CD14-positive monocyte (primary cell): ENCODE data around the gene SSBP3. TPM values are rescaled to one million over a fixed set of nuclear protein-coding genes. Genes with fewer than 3 reads are reported as not detected.
A peak's percentile ranks its signal among the peaks of the same experiment; 100 is the strongest.

Experiments used
- DNase-seq, 3 donors: peaks; one replicate each; pipeline ENCODE4 v3.0.0-alpha.2; 2011 to 2022
- H2AFZ ChIP-seq: 2 replicates; pipeline ENCODE4 v1.6.0; 2012; ENCODE audit warnings: mild to moderate bottlenecking, low read depth, low read length, inconsistent platforms; ENCODE audit not compliant: insufficient read depth, poor library complexity, severe bottlenecking
- H3K27ac ChIP-seq, 2 donors: 1 replicate in 1 of 2; 2 replicates in 1 of 2; pipeline ENCODE4 v1.5.1; 2012 to 2013; ENCODE audit warnings: low read length in 2 of 2, control low read depth in 1 of 2, inconsistent platforms in 1 of 2, low read depth in 1 of 2, mild to moderate bottlenecking in 1 of 2
- H3K27me3 ChIP-seq, 2 donors: one replicate each; pipeline versions ENCODE4 v1.6.0 to v1.6.1; 2011 to 2013; ENCODE audit warnings: low read length in 2 of 2; ENCODE audit not compliant: control insufficient read depth in 2 of 2, insufficient read depth in 2 of 2
- H3K36me3 ChIP-seq, 2 donors: replicated peaks in 1 of 2; 1 replicate in 1 of 2; 2 replicates in 1 of 2; pipeline versions ENCODE4 v1.5.1 to v1.6.1; 2012 to 2013; ENCODE audit warnings: low read length in 2 of 2, control low read depth in 1 of 2, inconsistent platforms in 1 of 2, mild to moderate bottlenecking in 1 of 2; ENCODE audit not compliant: insufficient read depth in 2 of 2, control insufficient read depth in 1 of 2
- H3K4me1 ChIP-seq, 2 donors: 1 replicate in 1 of 2; 2 replicates in 1 of 2; pipeline versions ENCODE4 v1.5.1 to v1.6.1; 2012 to 2013; ENCODE audit warnings: low read length in 2 of 2, control low read depth in 1 of 2, inconsistent platforms in 1 of 2, mild to moderate bottlenecking in 1 of 2, moderate library complexity in 1 of 2; ENCODE audit not compliant: insufficient read depth in 2 of 2, control insufficient read depth in 1 of 2
- H3K4me2 ChIP-seq: replicated peaks from 2 replicates; pipeline ENCODE3; 2012; ENCODE audit warnings: low read length, moderate library complexity, mild to moderate bottlenecking; ENCODE audit not compliant: poor library complexity, severe bottlenecking; ENCODE audit errors: extremely low read depth
- H3K4me3 ChIP-seq, 3 experiments: fragments of 200-600 bp in 1 of 3; sonication (generic) in 1 of 3; replicated peaks in 1 of 3; 1 replicate in 2 of 3; 2 replicates in 1 of 3; pipeline ENCODE4 v1.5.1; 2011 to 2013; ENCODE audit warnings: low read length in 3 of 3, mild to moderate bottlenecking in 3 of 3, control low read depth in 2 of 3, low read depth in 2 of 3, inconsistent platforms in 1 of 3, moderate library complexity in 1 of 3
- H3K79me2 ChIP-seq: 2 replicates; pipeline ENCODE4 v1.6.0; 2012; ENCODE audit warnings: mild to moderate bottlenecking, control low read depth, inconsistent platforms, low read length, moderate library complexity; ENCODE audit not compliant: insufficient read depth
- H3K9ac ChIP-seq: 2 replicates; pipeline ENCODE4 v1.6.0; 2017; ENCODE audit warnings: low read length, mild to moderate bottlenecking; ENCODE audit not compliant: insufficient read depth, poor library complexity, severe bottlenecking
- H3K9me3 ChIP-seq, 2 donors: replicated peaks in 1 of 2; 1 replicate in 1 of 2; 2 replicates in 1 of 2; pipeline versions ENCODE4 v1.5.1 to v1.6.1; 2012 to 2013; ENCODE audit warnings: low read length in 2 of 2, control low read depth in 1 of 2; ENCODE audit not compliant: control insufficient read depth in 1 of 2, insufficient read depth in 1 of 2
- H4K20me1 ChIP-seq: 2 replicates; pipeline ENCODE4 v1.6.0; 2012; ENCODE audit warnings: mild to moderate bottlenecking, low read length, control low read depth, moderate library complexity; ENCODE audit not compliant: insufficient read depth
- H3K27ac Mint-ChIP-seq, 7 donors: one replicate each; pipeline ENCODE4 v1.8.0; 2020; ENCODE audit warnings: mild to moderate bottlenecking in 7 of 7, mixed read lengths in 7 of 7, moderate library complexity in 6 of 7, inconsistent platforms in 2 of 7
- H3K27me3 Mint-ChIP-seq, 3 donors: one replicate each; pipeline ENCODE4 v1.8.0; 2021 to 2022; ENCODE audit warnings: low read depth in 3 of 3, mild to moderate bottlenecking in 3 of 3, mixed read lengths in 3 of 3, moderate library complexity in 3 of 3, inconsistent platforms in 1 of 3
- H3K36me3 Mint-ChIP-seq, 2 donors: one replicate each; pipeline ENCODE4 v1.8.0; 2020; ENCODE audit warnings: mixed read lengths in 2 of 2, inconsistent platforms in 1 of 2, mild to moderate bottlenecking in 1 of 2
- H3K4me1 Mint-ChIP-seq: one replicate; pipeline ENCODE4 v1.8.0; 2020; ENCODE audit warnings: mild to moderate bottlenecking, mixed read lengths
- H3K4me3 Mint-ChIP-seq, 2 donors: one replicate each; pipeline ENCODE4 v1.8.0; 2020; ENCODE audit warnings: mild to moderate bottlenecking in 2 of 2, mixed read lengths in 2 of 2, moderate library complexity in 1 of 2
- H3K9me3 Mint-ChIP-seq, 7 donors: one replicate each; pipeline ENCODE4 v1.8.0; 2020 to 2022; ENCODE audit warnings: mixed read lengths in 7 of 7, mild to moderate bottlenecking in 6 of 7, moderate library complexity in 6 of 7, inconsistent platforms in 2 of 7
- CTCF ChIP-seq: fragments of 200-600 bp; IDR thresholded peaks from one replicate; pipeline ENCODE4 v1.8.0; 2022; ENCODE audit warnings: antibody characterized with exemption, mild to moderate bottlenecking
- WGBS: methylation state at CpG from one replicate; pipeline ENCODE4 v1.1.5; 2013; ENCODE audit warnings: missing lambda C conversion rate; ENCODE audit not compliant: insufficient coverage; 5-methylcytosine and 5-hydroxymethylcytosine counted together
- intact Hi-C, 2 donors: fragments of 100-400 bp; cut with micrococcal nuclease; formaldehyde crosslinking; loops; one replicate each; pipeline versions ENCODE4 v1.15.0 to v1.15.1; 2023
- polyA plus RNA-seq, 3 donors: library from polyadenylated mRNA; depleted of rRNA in 1 of 3; unstranded in 2 of 3; stranded (reverse) in 1 of 3; fragments of 300-500 nt in 2 of 3; fragments of >200 nt in 1 of 3; fragmentation: Illumina TruSeq in 2 of 3; gene quantifications; 1 replicate in 2 of 3; 2 replicates in 1 of 3; pipeline ENCODE4 v1.2.3, GENCODE V29; 2012 to 2021

The SSBP3 gene
- polyA plus RNA-seq, 3 donors = 4.1 to 30.7 (median 4.3) TPM

GRCh38 chr1:54180701-54181360, 225.4 kb downstream of the SSBP3 start:
- peaks cover 5 to 9% of the 10 kb centered on the region in 2 donors for H3K36me3 ChIP-seq
- H3K9me3 ChIP-seq = no peaks in the 10 kb centered on the region
- H3K4me1 ChIP-seq = no peaks in the 10 kb centered on the region
- H3K27ac Mint-ChIP-seq = peak overlapping the region in 2 of 7 donors; percentile 52 to 57
- H3K4me3 Mint-ChIP-seq = no peak overlapping the region
- H3K4me3 ChIP-seq = no peak overlapping the region
- H3K27ac ChIP-seq = no peak overlapping the region
- peaks cover 0 to 3% (median 0%) of the 10 kb centered on the region in 3 donors for H3K27me3 Mint-ChIP-seq
- no peaks in the 10 kb centered on the region for H4K20me1 ChIP-seq
- DNase-seq = no peak
- intact Hi-C loops = loop anchor here in 1 of 2 donors (10.0 kb wide), 1 partner anchor 314 kb away; no protein-coding TSS in a partner anchor
- H3K9ac ChIP-seq = no peak overlapping the region
- no peak for TF ChIP-seq CTCF
- WGBS = 96% methylated on average over 4 of the region's 5 CpGs
- H3K9me3 Mint-ChIP-seq = peaks cover 0 to 2% (median 0%) of the 10 kb centered on the region in 7 donors
- peaks cover 2% of the 10 kb centered on the region for H3K4me1 Mint-ChIP-seq
- H3K27me3 ChIP-seq = no peaks in the 10 kb centered on the region
- H2AFZ ChIP-seq = no peak overlapping the region
- H3K36me3 Mint-ChIP-seq = peaks cover 24 to 26% of the 10 kb centered on the region in 2 donors
- no peak overlapping the region for H3K4me2 ChIP-seq
- H3K79me2 ChIP-seq = no peaks in the 10 kb centered on the region

- no peak for DNase-seq
- no peak for TF ChIP-seq CTCF
- H3K9me3 Mint-ChIP-seq = no peaks in the 10 kb centered on the region
- no peaks in the 10 kb centered on the region for H3K27me3 ChIP-seq
- H3K36me3 ChIP-seq = peaks cover 15 to 16% of the 10 kb centered on the region in 2 donors
- no peaks in the 10 kb centered on the region for H3K9me3 ChIP-seq
- H4K20me1 ChIP-seq = no peaks in the 10 kb centered on the region
- intact Hi-C loops = no loop called here
- no peak overlapping the region for H3K9ac ChIP-seq
- no peak overlapping the region for H3K4me3 Mint-ChIP-seq
- H3K79me2 ChIP-seq = no peaks in the 10 kb centered on the region
- peaks cover 20 to 25% of the 10 kb centered on the region in 2 donors for H3K36me3 Mint-ChIP-seq
- H3K4me1 Mint-ChIP-seq = peaks cover 2% of the 10 kb centered on the region
- peaks cover 0 to 3% (median 0%) of the 10 kb centered on the region in 3 donors for H3K27me3 Mint-ChIP-seq
- no peak overlapping the region for H3K27ac ChIP-seq
- H3K4me2 ChIP-seq = no peak overlapping the region
- 100% methylated on average over 5 of the region's 9 CpGs for WGBS
- no peak overlapping the region for H3K4me3 ChIP-seq
- H2AFZ ChIP-seq = no peak overlapping the region
- peak overlapping the region in 3 of 7 donors; percentile 19 to 26 (median 25) for H3K27ac Mint-ChIP-seq
- H3K4me1 ChIP-seq = no peaks in the 10 kb centered on the region
Observed at GRCh38 chr1:54178296-54179070, 227.7 kb downstream of the SSBP3 start.
